ENCODE measurements around the gene CFAP65. TPM values are rescaled to one million over a fixed set of nuclear protein-coding genes. Genes with fewer than 3 reads are reported as not detected.

Gene CFAP65
- total RNA-seq, 1 donor from 2014 or later, result 0.74 TPM

Small RNAs within 50 kb of the gene (small RNA-seq; reads per million reads assigned to genes)
- gene MIR3131 (ENCODE audit: low replicate concordance) (not detected), gene MIR375 (ENCODE audit: low replicate concordance) (34.6 reads per million, percentile 96 among the genes with 10 or more reads in this experiment)

Other genes starting within 250 kb of the CFAP65 start
- not detected for gene PRKAG3, start 209.7 kb downstream of the CFAP65 start, total RNA-seq
- not detected for gene WNT6, start 181.7 kb downstream of the CFAP65 start, total RNA-seq
- not detected for gene WNT10A, start 160.7 kb downstream of the CFAP65 start, total RNA-seq
- gene CDK5R2, start 81.8 kb downstream of the CFAP65 start, total RNA-seq, result 11.6 TPM
- not detected for gene FEV, start 56.3 kb downstream of the CFAP65 start, total RNA-seq
- not detected for gene CRYBA2, start 48.1 kb downstream of the CFAP65 start, total RNA-seq
- gene IHH, start 19.4 kb upstream of the CFAP65 start, total RNA-seq, result 0.25 TPM
- gene NHEJ1, start 119.3 kb upstream of the CFAP65 start, total RNA-seq, result 8.1 TPM
- not detected for gene SLC23A3, start 128.5 kb upstream of the CFAP65 start, total RNA-seq
- 26.8 TPM for gene CNPPD1, start 135.4 kb upstream of the CFAP65 start, total RNA-seq
- gene RETREG2, start 136.8 kb upstream of the CFAP65 start, total RNA-seq, result 44.0 TPM
- 6.6 TPM for gene ZFAND2B, start 165.3 kb upstream of the CFAP65 start, total RNA-seq
- 17.7 TPM for gene ABCB6, start 177.4 kb upstream of the CFAP65 start, total RNA-seq
- 22.4 TPM for gene ATG9A, start 188.1 kb upstream of the CFAP65 start, total RNA-seq
- 25.3 TPM for gene ANKZF1, start 188.3 kb upstream of the CFAP65 start, total RNA-seq
- gene GLB1L, start 203.9 kb upstream of the CFAP65 start, total RNA-seq, result 3.4 TPM
- 13.0 TPM for gene STK16, start 204.0 kb upstream of the CFAP65 start, total RNA-seq
- not detected for gene TUBA4B, start 211.7 kb upstream of the CFAP65 start, total RNA-seq
- gene TUBA4A, start 212.4 kb upstream of the CFAP65 start, total RNA-seq, result 2.5 TPM
- 81.1 TPM for gene DNAJB2, start 237.8 kb upstream of the CFAP65 start, total RNA-seq

Measured in temporal lobe (tissue), 2 donors.